HG02588 (cell line): ENCODE data around the gene THEMIS.
A peak's percentile ranks its signal among the peaks of the same experiment; 100 is the strongest.
"Not testable (repeated sequence)": the region's sequence is repeated elsewhere in the genome, so short reads cannot be mapped to it uniquely, and the experiment has no call there.

Experiments
- ATAC-seq: cut with Tn5 transposase; IDR thresholded peaks from one replicate; pipeline ENCODE4 v1.9.1; 2021; ENCODE audit warnings: mild to moderate bottlenecking, moderate library complexity; ENCODE audit not compliant: unreplicated experiment

THEMIS gene

GRCh38 chr6:127918506-127919427 is 17.9 kb upstream of the THEMIS start:
- no peak for ATAC-seq

GRCh38 chr6:127917766-127918165 is 16.9 kb upstream of the THEMIS start:
- no peak for ATAC-seq

GRCh38 chr6:127914240-127914639 is 13.4 kb upstream of the THEMIS start:
- no peak for ATAC-seq

GRCh38 chr6:127912914-127913313 is 12.1 kb upstream of the THEMIS start:
- ATAC-seq: no peak

- ATAC-seq: peak; percentile 72
These were observed 7.2 kb upstream of the THEMIS start for GRCh38 chr6:127907960-127908640.

GRCh38 chr6:127904160-127904559 is 3.3 kb upstream of the THEMIS start:
- no peak for ATAC-seq

GRCh38 chr6:127902933-127903332 is 2.1 kb upstream of the THEMIS start:
- no peak for ATAC-seq

- no peak for ATAC-seq
These were observed 3.4 kb downstream of the THEMIS start for GRCh38 chr6:127897484-127897883.

GRCh38 chr6:127894051-127894450 is 6.8 kb downstream of the THEMIS start:
- ATAC-seq: no peak

- no peak for ATAC-seq
These were observed 7.3 kb downstream of the THEMIS start for GRCh38 chr6:127893541-127893940.

GRCh38 chr6:127891731-127892326 is 9.0 kb downstream of the THEMIS start:
- ATAC-seq: no peak

- ATAC-seq: no peak
These were observed 14.3 kb downstream of the THEMIS start for GRCh38 chr6:127886603-127887002.

- ATAC-seq: no peak
These were observed 16.7 kb downstream of the THEMIS start for GRCh38 chr6:127884134-127884533.

- ATAC-seq: not testable (repeated sequence)
These were observed 18.9 kb downstream of the THEMIS start for GRCh38 chr6:127881949-127882348.

GRCh38 chr6:127880429-127880828 is 20.4 kb downstream of the THEMIS start:
- ATAC-seq: no peak

- ATAC-seq: no peak
These were observed 21.2 kb downstream of the THEMIS start for GRCh38 chr6:127879685-127880084.

- no peak for ATAC-seq
These were observed 22.7 kb downstream of the THEMIS start for GRCh38 chr6:127878115-127878514.

GRCh38 chr6:127877231-127877630 is 23.6 kb downstream of the THEMIS start:
- ATAC-seq: peak; percentile 51

GRCh38 chr6:127869772-127870404 is 31.0 kb downstream of the THEMIS start:
- ATAC-seq: no peak

GRCh38 chr6:127869183-127869582 is 31.7 kb downstream of the THEMIS start:
- ATAC-seq: no peak

GRCh38 chr6:127868338-127868737 is 32.5 kb downstream of the THEMIS start:
- ATAC-seq: no peak
